Fibroblast of lung (primary cell): ENCODE data around the gene ZNF792. TPM values are rescaled to one million over a fixed set of nuclear protein-coding genes. Genes with fewer than 3 reads are reported as not detected.

Experiments used
- DNase-seq, 2 donors: peaks; one replicate each; pipeline versions ENCODE4 v3.0.0 to v3.0.0-alpha.2; 2010; ENCODE audit warnings: low read depth in 2 of 2
- H2AFZ ChIP-seq: 2 replicates; pipeline ENCODE4 v1.5.1; 2012; ENCODE audit warnings: low read length, control low read depth, inconsistent platforms
- H3K27ac ChIP-seq: 2 replicates; pipeline ENCODE4 v1.5.1; 2011; ENCODE audit warnings: low read length, control low read depth; ENCODE audit not compliant: insufficient read depth
- H3K27me3 ChIP-seq: 2 replicates; pipeline ENCODE4 v1.5.1; 2011; ENCODE audit warnings: mild to moderate bottlenecking, low read length; ENCODE audit not compliant: control insufficient read depth, insufficient read depth
- H3K36me3 ChIP-seq: 2 replicates; pipeline ENCODE4 v1.5.1; 2011; ENCODE audit warnings: low read length; ENCODE audit not compliant: control insufficient read depth, insufficient read depth
- H3K4me1 ChIP-seq: 2 replicates; pipeline ENCODE4 v1.5.1; 2011; ENCODE audit warnings: low read length; ENCODE audit not compliant: control insufficient read depth, insufficient read depth; ENCODE audit errors: extremely low read depth
- H3K4me2 ChIP-seq: 2 replicates; pipeline ENCODE4 v1.5.1; 2011; ENCODE audit warnings: low read length, control low read depth; ENCODE audit not compliant: insufficient read depth; ENCODE audit errors: extremely low read depth
- H3K4me3 ChIP-seq, 4 experiments: fragments of 200-600 bp in 1 of 4; sonication (generic) in 1 of 4; replicated peaks in 1 of 4; 2 replicates each; pipeline ENCODE4 v1.5.1; 2011 to 2016; ENCODE audit warnings: low read length in 4 of 4, low read depth in 3 of 4, mild to moderate bottlenecking in 3 of 4, control low read depth in 2 of 4, inconsistent platforms in 1 of 4, mixed read lengths in 1 of 4; ENCODE audit not compliant: insufficient read depth in 1 of 4; ENCODE audit errors: control extremely low read depth in 1 of 4
- H3K79me2 ChIP-seq: 2 replicates; pipeline ENCODE4 v1.5.1; 2012; ENCODE audit warnings: mild to moderate bottlenecking, low read length, inconsistent platforms; ENCODE audit not compliant: control insufficient read depth, insufficient read depth
- H3K9ac ChIP-seq: 2 replicates; pipeline ENCODE4 v1.5.1; 2011; ENCODE audit warnings: mild to moderate bottlenecking, low read length, control low read depth; ENCODE audit not compliant: insufficient read depth
- H3K9me3 ChIP-seq: 2 replicates; pipeline ENCODE4 v1.5.1; 2012; ENCODE audit warnings: low read depth, low read length; ENCODE audit not compliant: control insufficient read depth, insufficient read depth
- H4K20me1 ChIP-seq: 2 replicates; pipeline ENCODE4 v1.5.1; 2011; ENCODE audit warnings: low read length; ENCODE audit not compliant: control insufficient read depth, insufficient read depth; ENCODE audit errors: extremely low read depth
- CTCF ChIP-seq, 2 donors: IDR thresholded peaks in 1 of 2; conservative IDR thresholded peaks in 1 of 2; 1 replicate in 1 of 2; 2 replicates in 1 of 2; pipeline ENCODE4 v1.5.1; 2011 to 2012; ENCODE audit warnings: low read length in 2 of 2, control low read depth in 1 of 2, inconsistent platforms in 1 of 2, low read depth in 1 of 2, mild to moderate bottlenecking in 1 of 2
- EZH2 ChIP-seq: IDR thresholded peaks from 2 replicates; pipeline ENCODE4 v1.5.1; 2012; ENCODE audit warnings: low read length, control low read depth, mild to moderate bottlenecking; ENCODE audit errors: missing control alignments
- polyA plus RNA-seq, 2 donors: library from polyadenylated mRNA; depleted of rRNA in 1 of 2; stranded (reverse) in 1 of 2; unstranded in 1 of 2; fragments of >200 nt; gene quantifications; 2 replicates each; pipeline ENCODE4 v1.2.1, GENCODE V29; 2011 to 2012; ENCODE audit warnings: missing spikeins in 1 of 2
- total RNA-seq: library from RNA; depleted of rRNA; stranded (reverse); fragments of >200 nt; gene quantifications from 2 replicates; pipeline ENCODE4 v1.2.1, GENCODE V29; 2014

The ZNF792 gene
- total and polyA plus RNA-seq, 2 donors (not counting 1 experiment from before 2014, with no cell fraction given): 1.7 to 5.0 TPM

- no peaks in the 10 kb centered on the region for H3K79me2 ChIP-seq
- no peak overlapping the region for H3K9ac ChIP-seq
- TF ChIP-seq CTCF (conservative IDR thresholded peaks at IDR 0.05 in 1 of 2, IDR thresholded peaks at IDR 0.05 in 1 of 2; ENCODE audit: low read depth in 1 of 2, low read length in 2 of 2): no peak
- TF ChIP-seq EZH2: no peak
- H3K4me1 ChIP-seq: no peaks in the 10 kb centered on the region
- H3K9me3 ChIP-seq: no peaks in the 10 kb centered on the region
- H3K4me2 ChIP-seq: no peak overlapping the region
- no peak for DNase-seq
- no peak overlapping the region for H2AFZ ChIP-seq
- no peaks in the 10 kb centered on the region for H3K27me3 ChIP-seq
- H3K4me3 ChIP-seq: no peak overlapping the region
- no peaks in the 10 kb centered on the region for H4K20me1 ChIP-seq
- no peak overlapping the region for H3K27ac ChIP-seq
- H3K36me3 ChIP-seq: no peaks in the 10 kb centered on the region
Observed at GRCh38 chr19:34938886-34939285, 25.1 kb downstream of the ZNF792 start.

GRCh38 chr19:34936184-34936583 lies 27.8 kb downstream of the ZNF792 start:
- H3K27me3 ChIP-seq: no peaks in the 10 kb centered on the region
- H3K9me3 ChIP-seq: no peaks in the 10 kb centered on the region
- H4K20me1 ChIP-seq: no peaks in the 10 kb centered on the region
- TF ChIP-seq EZH2: no peak
- no peak for TF ChIP-seq CTCF (conservative IDR thresholded peaks at IDR 0.05 in 1 of 2, IDR thresholded peaks at IDR 0.05 in 1 of 2; ENCODE audit: low read depth in 1 of 2, low read length in 2 of 2)
- no peak overlapping the region for H2AFZ ChIP-seq
- H3K27ac ChIP-seq: no peak overlapping the region
- no peak overlapping the region for H3K4me2 ChIP-seq
- no peak overlapping the region for H3K9ac ChIP-seq
- no peaks in the 10 kb centered on the region for H3K79me2 ChIP-seq
- H3K36me3 ChIP-seq: no peaks in the 10 kb centered on the region
- DNase-seq: no peak
- H3K4me1 ChIP-seq: no peaks in the 10 kb centered on the region
- no peak overlapping the region for H3K4me3 ChIP-seq

GRCh38 chr19:34932494-34932893 lies 31.5 kb downstream of the ZNF792 start:
- TF ChIP-seq EZH2 (no peak), CTCF (conservative IDR thresholded peaks at IDR 0.05 in 1 of 2, IDR thresholded peaks at IDR 0.05 in 1 of 2; ENCODE audit: low read depth in 1 of 2, low read length in 2 of 2) (no peak)
- no peaks in the 10 kb centered on the region for H3K36me3 ChIP-seq
- H3K27me3 ChIP-seq: no peaks in the 10 kb centered on the region
- no peak overlapping the region for H2AFZ ChIP-seq
- no peak overlapping the region for H3K9ac ChIP-seq
- no peaks in the 10 kb centered on the region for H4K20me1 ChIP-seq
- H3K27ac ChIP-seq: no peak overlapping the region
- H3K4me3 ChIP-seq: no peak overlapping the region
- H3K4me2 ChIP-seq: no peak overlapping the region
- H3K4me1 ChIP-seq: no peaks in the 10 kb centered on the region
- no peak for DNase-seq
- no peaks in the 10 kb centered on the region for H3K79me2 ChIP-seq
- H3K9me3 ChIP-seq: no peaks in the 10 kb centered on the region
